HG03439 (cell line): Measurements from ENCODE around the gene NUP133.
"Not testable (repeated sequence)": the region's sequence is repeated elsewhere in the genome, so short reads cannot be mapped to it uniquely, and the experiment has no call there.

Experiments used
- ATAC-seq: cut with Tn5 transposase; IDR thresholded peaks from one replicate; pipeline ENCODE4 v1.9.1; 2021; ENCODE audit warnings: mild to moderate bottlenecking, moderate library complexity; ENCODE audit not compliant: unreplicated experiment

The NUP133 gene

DNA sequence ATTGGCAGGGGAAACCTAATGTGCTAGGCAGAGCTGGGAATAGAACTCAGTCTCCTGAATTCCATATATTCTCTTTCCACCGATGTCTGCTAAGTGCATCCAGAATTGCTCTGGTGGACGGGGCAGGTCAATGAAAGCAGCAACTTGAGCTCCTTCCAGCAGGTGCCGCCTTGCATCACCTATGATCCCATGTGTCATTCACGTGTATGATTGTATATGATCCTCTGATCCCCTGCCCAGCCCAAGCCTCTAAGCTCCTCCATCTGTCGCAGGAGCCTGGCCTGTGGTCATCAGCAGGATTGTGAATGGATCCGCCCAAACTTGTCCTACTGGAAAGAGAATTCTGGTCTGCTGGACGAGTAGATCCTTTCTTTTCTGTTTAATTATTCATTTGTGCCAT is 87.4 kb downstream of the NUP133 start:
- no peak for ATAC-seq

DNA sequence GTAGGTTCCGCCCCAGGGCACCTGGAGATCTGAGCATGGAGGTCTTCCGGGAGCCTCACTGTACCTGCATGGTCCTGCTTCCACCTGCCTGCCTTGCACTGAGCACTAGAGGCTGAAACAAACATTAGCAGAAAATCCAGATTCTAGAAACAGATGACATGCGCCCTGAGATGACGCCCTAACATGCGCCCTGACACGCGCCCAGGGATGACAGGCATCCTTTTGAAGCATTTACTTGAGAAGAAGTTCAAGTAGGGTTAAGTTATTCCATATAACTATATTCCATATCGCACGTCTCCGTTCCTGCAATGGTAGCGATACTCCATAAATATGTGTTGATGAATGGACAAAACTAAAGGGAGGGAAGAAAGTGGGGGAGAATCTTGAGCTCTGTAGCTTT is 87.9 kb downstream of the NUP133 start:
- ATAC-seq = no peak

DNA sequence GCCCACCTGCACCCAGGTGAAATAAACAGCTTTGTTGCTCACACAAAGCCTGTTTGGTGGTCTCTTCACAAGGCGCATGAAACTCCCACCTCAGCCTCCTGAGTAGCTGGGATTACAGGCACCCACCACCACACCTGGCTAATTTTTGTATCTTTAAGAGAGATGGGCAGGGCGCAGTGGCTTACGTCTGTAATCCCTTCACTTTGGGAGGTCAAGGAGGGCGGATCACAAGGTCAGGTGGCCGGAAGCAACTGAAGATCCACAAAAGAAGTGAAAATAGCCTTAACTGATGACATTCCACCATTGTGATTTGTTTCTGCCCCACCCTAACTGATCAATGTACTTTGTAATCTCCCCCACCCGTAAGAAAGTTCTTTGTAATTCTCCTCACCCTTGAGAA is 89.6 kb downstream of the NUP133 start:
- ATAC-seq = not testable (repeated sequence)

DNA sequence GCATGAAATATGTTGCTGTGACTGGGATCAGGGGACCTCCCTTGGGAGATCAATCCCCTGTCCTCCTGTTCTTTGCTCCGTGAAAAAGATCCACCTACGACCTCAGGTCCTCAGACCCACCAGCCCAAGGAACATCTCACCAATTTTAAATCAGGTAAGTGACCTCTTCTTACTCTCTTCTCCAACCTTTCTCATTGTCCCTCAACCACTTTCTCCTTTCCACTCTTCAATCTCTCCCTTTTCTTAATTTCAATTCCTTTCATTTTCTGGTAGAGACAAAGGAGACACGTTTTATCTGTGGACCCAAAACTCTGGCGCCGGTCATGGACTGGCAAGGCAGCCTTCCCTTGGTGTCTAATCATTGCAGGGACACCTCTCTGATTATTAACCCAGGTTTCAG is 95.3 kb downstream of the NUP133 start:
- not testable (repeated sequence) for ATAC-seq

DNA sequence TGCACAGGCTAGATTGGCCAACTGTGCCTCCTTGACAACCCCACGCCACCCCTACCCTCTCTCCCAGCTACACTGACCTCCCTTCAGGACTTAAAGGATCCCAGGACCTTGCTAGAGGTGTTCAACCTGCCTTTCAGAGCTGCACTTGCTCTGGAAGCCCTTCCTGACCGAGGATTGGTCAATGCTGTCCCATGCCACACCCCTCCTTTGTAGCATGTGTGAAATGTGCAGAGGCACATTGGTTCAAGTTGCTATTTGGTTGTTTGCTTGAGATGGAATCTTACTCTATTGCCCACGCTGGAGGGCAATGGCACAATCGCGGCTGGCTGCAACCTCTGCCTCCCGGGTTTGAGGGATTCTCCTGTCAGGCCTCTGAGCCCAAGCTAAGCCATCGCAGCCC is 96.1 kb downstream of the NUP133 start:
- ATAC-seq = no peak

DNA sequence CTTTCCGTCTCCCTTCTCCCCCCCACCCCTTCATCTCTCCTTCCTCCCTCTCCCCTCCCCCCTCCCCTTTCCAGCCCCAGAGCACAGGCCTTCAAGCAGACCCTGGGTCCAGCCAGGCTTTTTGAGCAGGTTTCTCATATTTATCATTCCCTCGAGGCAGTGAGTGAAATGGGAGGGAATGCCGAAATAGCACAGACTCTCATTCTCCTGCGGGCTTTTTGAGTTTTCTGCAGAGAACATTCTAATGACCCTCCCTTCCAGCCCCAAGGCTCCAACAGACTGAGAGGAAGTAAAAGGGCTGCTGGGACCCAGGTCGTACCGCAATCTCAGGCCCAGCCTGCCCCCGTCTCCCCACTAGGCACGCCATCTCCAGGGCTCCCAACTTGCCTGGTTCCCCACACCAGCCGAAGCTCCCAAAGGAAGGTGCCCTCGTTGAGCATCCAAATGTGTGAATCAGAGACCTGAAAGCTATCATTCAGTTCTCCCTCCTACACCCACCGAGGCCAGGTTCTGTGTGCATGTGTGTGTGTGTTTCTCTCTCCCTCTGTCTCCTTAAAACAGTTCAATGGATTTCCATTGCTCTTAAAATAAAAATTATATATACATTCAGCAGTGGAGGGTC is 96.6 kb downstream of the NUP133 start:
- ATAC-seq = no peak

DNA sequence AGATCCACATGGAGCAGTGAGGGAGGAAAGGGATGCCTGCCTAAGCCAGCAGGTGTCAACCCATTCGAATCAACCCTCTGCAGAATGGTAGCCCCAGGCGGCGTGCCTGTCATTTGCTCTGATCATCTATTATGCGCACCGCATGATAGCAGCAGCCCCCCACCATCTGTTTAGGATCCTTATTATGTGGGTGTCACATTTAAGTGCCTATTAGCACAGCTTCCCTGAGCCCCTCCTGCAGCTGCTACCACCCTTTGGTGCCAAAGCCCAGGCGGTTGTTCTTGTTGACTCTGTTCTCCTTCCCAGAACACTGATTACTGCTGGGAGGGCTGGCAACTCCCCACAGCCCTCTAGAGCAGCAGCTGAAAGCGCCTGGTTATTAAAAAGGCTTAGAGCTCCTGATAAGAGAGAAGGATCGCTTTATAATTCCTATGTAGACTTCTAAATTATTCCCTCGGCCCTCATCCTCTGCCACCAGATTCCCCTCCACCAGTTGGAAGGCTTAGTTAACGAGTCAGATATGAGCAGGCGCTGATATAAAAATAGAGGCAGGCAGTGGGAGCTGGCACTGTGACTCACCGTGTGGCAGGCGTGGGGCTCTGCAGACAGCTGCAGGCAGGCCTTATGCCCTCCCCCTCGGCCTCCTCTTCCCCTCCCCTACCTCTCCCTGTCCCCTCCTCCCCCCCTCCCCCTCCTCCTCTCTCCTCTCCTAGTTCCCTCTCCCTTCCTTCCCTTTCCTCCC is 97.3 kb downstream of the NUP133 start:
- ATAC-seq = no peak

DNA sequence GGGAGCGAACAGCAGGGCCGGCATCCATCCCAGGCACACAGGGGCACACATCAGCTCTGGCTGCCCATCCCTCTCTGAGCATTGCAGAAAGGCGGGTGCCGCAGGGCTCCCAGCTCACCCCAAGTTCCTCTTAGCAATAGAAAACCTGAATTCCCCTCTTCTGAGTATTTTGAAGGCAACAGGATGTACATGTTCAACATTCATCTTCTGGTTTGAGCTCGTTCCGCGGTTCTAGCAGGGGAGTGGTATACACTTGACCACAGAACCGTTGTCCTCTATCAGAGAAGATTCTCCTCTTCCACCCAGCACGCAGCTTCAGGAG is 97.8 kb downstream of the NUP133 start:
- no peak for ATAC-seq

DNA sequence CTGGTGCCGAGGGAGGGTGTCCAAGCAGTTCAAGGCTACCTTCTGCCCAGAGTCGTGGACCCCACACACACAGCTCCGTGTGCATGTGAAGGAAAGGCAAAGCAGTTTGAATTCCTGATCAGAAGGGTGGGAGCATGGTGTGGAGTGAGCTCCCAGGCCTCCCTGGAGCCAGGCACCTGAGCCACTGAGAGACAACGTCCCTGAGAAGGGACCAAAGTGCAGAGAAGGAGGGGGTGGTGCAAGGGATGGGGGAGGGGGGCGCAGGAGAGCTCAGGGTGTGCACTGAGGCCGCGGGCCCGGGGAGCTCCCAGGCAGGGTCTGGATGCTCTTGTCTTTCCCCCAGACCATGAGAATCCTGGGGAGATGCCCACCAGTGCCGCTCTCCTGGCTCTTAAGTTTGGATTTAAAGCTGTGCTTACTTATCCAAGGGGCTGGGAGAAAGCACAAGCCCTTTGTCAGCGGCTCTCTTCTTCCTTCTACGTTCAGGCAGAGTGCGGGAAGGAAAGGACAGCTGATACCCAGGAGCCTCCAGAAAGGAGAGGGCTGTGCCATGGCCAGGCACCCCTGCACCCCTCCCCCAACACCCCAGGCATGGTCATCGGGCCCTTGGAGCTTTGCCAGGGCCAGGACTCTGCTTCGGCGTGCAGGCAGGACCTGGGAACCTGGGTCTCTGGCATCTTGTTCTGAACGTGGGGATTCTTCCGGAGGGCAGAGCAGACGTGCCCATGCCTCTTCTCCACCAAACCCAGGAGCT is 98.3 kb downstream of the NUP133 start:
- ATAC-seq = no peak

DNA sequence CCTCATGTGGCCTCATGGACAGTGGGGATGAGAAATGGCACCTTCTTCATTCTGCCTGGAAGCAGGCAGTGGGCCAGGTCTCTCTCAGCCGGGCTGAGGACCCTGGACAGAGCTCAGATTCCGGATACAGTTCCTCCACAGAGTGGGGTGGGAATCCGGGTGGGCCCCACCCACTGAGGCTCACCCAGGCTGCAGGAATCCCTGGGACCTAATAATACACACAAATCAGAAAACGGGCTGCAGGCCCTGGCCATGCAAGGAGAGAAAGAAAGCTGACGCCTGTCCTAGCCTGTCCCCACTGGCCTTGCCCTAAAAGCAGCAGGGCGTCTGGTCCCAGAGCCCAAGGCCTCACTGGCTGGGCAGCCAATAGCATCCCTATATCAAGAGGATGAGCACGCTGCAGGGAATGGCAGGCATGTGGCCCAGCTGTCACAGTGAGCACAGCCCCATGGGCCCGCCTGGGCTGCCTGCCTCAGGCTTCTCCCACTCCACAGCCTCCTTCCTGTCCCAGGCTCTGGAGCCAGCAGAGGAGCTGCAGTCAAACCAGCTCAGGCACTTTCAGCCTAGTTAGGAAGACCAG is 99.6 kb downstream of the NUP133 start:
- ATAC-seq = no peak

DNA sequence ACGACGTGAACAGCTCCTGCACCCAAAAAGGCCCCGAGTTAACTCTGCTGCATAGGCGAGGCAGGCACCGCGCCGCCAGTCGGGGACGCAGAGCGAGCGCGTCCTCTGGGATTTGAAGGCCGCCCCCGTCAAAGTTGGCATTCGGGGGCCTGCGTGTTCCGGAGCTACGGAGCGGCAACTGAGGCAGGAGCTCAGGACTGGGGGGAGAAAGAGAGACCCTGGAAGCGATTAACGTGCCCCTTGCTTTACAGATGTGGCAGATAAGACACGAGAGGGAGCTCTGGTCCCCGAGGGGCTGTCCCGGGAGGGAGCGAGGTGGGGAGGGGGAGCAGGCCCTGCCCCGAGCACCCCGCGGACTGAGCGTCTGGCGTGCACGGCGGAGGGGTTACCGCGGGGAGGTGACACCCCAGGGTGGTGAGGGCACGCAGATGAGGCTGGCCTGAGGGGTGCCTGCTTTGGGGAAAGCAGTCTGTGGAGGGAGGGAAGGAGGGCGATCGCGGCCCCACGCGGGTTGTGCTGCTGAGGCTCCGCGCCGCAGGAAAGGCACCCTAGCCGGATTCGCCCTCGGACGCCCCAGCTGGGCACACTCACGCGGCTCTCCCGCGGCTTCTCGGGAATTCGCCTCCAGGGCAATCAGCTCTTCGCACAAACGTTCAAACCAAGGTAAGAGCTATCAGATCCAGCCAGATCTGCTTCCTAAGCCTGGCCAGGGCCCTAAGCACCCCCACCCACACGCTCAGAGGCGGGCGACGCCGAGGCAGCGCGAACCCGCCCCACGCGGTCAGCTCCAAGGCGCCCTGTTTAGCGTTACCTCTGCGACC is 100.7 kb downstream of the NUP133 start:
- no peak for ATAC-seq

DNA sequence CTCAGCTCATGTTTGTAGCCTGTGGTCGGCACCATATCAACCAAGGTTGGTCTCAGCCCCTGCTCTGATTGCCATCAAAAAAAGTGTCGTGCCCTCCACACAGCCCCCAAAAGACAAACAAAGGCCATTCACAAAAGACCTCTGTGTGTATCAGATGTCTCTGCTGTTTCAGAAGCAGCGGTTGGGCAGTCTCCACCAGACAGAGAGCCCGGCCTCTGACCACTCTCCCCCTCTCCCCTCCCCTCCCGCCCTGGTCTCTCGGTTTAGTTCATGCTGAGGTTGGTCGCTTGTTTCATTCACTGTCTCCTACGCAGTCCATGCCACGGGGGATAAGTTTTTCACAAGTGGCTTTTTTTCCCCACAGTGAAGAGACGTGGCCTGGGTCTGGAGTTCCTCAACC is 101.3 kb downstream of the NUP133 start:
- ATAC-seq = no peak

DNA sequence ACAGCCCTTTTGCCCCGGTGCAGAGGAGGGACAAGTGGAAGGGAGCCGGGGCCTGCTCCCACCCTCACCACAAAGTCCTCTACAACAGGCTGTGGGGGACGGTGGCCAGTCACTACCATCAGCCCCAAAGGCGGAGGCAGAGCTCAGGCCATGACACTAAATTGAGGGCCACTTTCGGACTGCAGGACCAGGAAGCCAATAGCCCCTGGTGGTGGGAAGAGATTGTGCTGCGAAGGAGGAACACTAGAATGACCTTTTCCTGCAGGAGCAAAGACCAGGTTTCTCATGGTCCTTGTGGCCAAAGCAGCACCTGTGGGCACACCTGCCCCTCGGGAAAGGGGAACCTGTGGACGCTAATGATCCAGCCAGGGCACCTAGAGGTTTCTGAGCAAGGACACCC is 104.6 kb downstream of the NUP133 start:
- no peak for ATAC-seq

DNA sequence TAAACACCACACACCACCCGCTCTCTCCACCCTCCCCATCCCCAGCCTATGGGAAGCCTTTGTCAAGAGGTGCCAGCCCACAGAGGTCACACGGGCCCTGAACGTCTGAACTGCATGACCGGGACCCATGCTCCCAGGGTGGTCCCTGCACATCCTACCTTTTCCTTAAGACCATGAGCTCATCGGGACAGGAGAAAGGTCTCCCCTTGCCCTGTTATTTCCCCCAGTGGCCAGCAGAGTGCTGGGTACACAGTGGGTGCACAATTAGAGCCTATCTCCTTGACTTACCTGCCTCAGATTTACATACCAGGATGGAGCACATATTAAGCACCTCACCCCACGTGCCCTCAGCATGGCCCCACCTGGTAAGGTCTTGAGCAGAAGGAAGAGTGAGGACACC is 105.1 kb downstream of the NUP133 start:
- no peak for ATAC-seq

DNA sequence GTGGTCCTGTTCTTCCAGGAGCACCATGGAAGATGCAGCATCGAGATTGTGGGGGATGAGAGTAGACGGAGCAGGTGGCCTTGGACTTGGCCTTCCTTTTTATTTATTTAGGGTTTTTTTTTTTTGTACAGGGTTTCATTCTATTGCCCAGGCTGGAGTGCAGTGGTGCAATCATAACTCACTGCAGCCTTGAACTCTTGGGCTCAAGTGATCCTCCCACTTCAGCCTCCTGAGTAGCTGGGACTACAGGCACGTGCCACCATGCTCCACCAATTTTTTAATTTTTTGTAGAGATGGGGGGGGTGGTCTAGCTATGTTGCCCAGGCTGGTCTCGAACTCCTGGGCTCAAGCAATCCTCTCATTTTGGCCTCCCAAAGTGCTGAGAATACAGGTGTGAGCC is 105.8 kb downstream of the NUP133 start:
- not testable (repeated sequence) for ATAC-seq

DNA sequence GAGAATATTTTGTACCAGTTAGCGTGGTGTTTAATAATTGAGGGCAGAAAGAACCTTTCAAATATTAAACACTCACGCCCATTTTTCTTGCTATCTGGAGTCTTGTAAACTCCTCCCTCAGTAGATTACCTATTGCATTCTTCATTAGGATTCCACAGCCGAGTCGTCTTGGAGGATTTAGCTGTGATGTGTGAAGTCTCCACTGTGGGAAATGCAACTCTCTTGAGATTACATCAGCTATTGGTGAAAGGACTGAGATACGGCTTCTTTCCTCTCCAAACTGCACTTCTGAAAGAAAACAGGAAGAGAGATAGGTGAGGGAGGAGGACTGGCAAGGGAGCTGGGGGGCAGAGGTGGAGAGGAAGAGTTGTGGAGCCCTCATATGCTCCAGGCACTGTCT is 110.4 kb downstream of the NUP133 start:
- ATAC-seq = no peak

DNA sequence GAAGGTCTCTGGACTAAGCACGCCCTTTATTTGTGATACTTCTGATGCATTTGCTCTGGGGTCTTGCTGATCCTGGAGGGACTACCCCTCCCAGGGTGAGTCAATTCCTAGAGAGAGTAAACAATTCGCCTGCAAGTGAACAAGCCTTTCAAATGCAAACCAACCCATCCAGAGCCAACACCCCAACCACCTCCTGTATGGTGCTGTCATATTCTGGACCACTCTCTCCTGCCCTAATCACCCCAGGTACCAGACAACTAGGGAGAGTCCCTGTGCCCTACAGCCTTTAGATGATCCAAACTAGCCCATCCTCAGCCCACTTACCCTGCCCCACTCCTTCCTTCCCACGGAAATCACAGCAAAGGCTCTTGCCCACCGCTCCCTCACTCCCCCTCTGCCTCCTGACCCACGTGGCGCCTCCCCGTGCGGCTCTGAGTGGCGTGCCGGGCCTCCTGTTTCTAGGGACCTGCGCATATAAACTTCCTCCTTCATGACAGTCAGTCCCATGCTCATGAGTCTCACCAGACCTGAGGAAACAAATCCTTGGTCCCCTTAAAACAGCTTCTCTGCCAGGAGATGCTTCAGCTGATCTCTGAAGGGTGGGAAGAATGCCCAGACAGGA is 111.4 kb downstream of the NUP133 start:
- no peak for ATAC-seq

DNA sequence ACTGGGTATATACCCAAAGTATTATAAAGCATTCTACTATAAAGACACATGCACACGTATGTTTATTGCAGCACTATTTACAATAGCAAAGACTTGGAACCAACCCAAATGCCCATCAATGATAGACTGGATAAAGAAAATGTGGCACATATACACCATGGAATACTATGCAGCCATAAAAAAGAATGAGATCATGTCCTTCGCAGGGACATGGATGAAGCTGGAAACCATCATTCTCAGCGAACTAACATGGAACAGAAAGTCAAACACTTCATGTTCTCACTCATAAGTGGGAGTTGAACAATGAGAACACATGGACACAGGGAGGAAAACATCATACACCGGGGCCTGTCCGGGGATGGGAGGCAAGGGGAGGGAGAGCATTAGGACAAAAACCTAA is 113.6 kb downstream of the NUP133 start:
- not testable (repeated sequence) for ATAC-seq

DNA sequence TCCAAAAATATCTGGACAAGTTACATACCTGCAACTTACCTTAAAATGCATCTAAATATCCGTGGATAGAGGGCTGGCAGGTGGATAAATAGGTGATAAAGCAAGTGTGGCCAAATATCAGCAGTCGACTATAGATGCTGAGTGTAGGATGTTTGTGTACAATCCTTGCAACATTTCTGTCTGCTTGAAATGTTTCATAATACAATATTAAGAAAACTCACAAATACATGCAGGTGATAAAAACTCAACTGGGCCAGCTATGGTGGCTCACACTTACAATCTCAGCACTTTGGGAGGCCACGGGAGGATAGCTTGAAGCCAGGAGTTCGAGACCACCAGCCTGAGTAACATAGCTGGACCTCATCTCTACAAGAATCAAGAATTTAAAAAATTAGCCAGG is 115.2 kb downstream of the NUP133 start:
- no peak for ATAC-seq
